ENCODE measurements around the gene PADI1. TPM values are rescaled to one million over a fixed set of nuclear protein-coding genes. Genes with fewer than 3 reads are reported as not detected.

Gene PADI1
- total RNA-seq, 4 donors from 2014 or later = 0.14 TPM; not detected in 3

DNA sequence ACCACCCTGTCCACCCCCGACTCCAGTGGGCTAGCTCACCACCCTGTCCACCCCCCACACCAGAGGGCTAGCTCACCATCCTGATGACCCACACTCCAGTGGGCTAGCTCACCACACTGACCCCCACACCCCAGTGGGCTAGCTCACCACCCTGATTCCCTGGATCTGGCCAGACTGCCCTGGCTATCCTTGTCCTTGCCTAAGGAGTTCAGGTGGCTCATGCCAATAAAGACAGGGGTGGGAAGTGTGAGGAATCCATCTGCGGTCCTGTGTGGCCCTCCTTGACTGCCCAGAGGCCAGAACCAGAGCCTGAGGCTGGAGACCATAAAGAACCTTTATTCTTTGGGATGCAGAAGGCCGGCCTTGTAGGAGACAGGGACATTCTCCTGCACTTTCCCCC lies 3.6 kb downstream of the PADI1 start:
- in situ Hi-C loops (cut with MboI; ENCODE audit: low pct_ligation_motif_present in 1 of 4, low pct_unique_long_range_greater_than_20kb in 1 of 4, low sequenced_read_pairs in 3 of 4) (no loop called here), intact Hi-C loops (cut with DNase I; ENCODE audit: low total_unique reads) (no loop called here)
- TF ChIP-seq POLR2AphosphoS5 (IDR thresholded peaks at IDR 0.05) (no peak), POLR2A (IDR thresholded peaks at IDR 0.05) (no peak), CTCF (IDR thresholded peaks at IDR 0.05) (no peak), EP300 (IDR thresholded peaks at IDR 0.05; ENCODE audit: low read depth) (no peak)
- peaks cover 0 to 18% (median 2%) of the 10 kb centered on the region in 4 donors for H3K4me1 ChIP-seq
- H3K36me3 ChIP-seq = no peaks in the 10 kb centered on the region
- no peak overlapping the region for H3K27ac ChIP-seq
- no peaks in the 10 kb centered on the region for H3K9me3 ChIP-seq
- WGBS, 2 donors (ENCODE audit: low coverage in 1 of 2) = 80 to 89% methylated on average over 1 to 2 of the region's 3 CpGs
- no peak for DNase-seq
- peaks cover 20% of the 10 kb centered on the region for H3K27me3 ChIP-seq
- H3K4me3 ChIP-seq = no peak overlapping the region

DNA sequence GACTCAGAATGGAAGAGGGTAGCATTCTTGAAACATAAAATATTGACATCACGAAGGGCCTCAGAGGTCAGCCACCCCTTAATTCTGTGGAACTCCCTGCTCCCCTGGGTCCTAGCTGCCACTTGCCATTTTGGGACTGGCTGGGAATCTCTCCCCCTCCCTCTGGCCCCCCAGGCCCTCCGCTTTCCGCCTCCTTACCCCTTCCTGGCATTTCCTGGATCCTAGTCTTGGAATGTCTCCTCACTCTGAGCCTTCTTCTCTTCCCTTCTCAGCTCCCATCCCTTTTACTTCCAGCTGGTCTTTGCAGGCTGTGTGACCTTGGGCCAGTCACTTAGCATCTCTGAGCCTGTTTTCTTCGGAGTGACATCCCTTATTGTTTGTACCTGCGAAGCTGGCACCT lies 4.5 kb downstream of the PADI1 start:
- H3K4me3 ChIP-seq = no peak overlapping the region
- 71 to 82% methylated on average over 4 to 5 of the region's 5 CpGs for WGBS, 2 donors (ENCODE audit: low coverage in 1 of 2)
- in situ Hi-C loops (cut with MboI; ENCODE audit: low pct_ligation_motif_present in 1 of 4, low pct_unique_long_range_greater_than_20kb in 1 of 4, low sequenced_read_pairs in 3 of 4) = no loop called here
- no peak overlapping the region for H3K27ac ChIP-seq
- H3K9me3 ChIP-seq = no peaks in the 10 kb centered on the region
- H3K36me3 ChIP-seq = no peaks in the 10 kb centered on the region
- H3K27me3 ChIP-seq = peaks cover 24% of the 10 kb centered on the region
- peaks cover 0 to 18% (median 2%) of the 10 kb centered on the region in 4 donors for H3K4me1 ChIP-seq
- DNase-seq = no peak
- no peak for TF ChIP-seq CTCF (IDR thresholded peaks at IDR 0.05)
- TF ChIP-seq POLR2AphosphoS5 (IDR thresholded peaks at IDR 0.05) = no peak
- no peak for TF ChIP-seq POLR2A (IDR thresholded peaks at IDR 0.05)
- no peak for TF ChIP-seq EP300 (IDR thresholded peaks at IDR 0.05; ENCODE audit: low read depth)
- intact Hi-C loops (cut with DNase I; ENCODE audit: low total_unique reads) = no loop called here

DNA sequence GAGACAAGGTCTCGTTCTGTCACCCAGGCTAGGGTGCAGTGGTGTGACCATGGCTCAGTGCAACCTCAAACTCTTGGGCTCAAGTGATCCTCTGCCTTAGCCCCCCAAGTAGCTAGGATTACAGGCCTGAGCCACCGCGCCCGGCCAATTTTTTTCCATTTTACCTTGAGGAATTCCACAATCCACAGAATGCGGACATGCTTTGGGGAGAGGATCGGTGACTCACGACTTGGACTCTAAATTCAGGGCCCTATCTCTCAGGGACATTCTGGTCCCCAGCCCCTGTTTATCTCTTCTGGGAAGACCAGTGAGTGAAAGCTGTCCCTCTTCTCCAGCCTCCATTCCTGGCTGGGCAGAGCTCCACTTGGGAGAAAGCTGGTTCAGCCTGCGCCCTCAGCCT lies 5.2 kb downstream of the PADI1 start:
- DNase-seq = no peak
- in situ Hi-C loops (cut with MboI; ENCODE audit: low pct_ligation_motif_present in 1 of 4, low pct_unique_long_range_greater_than_20kb in 1 of 4, low sequenced_read_pairs in 3 of 4) = no loop called here
- peaks cover 31% of the 10 kb centered on the region for H3K27me3 ChIP-seq
- no peak overlapping the region for H3K4me3 ChIP-seq
- no peak overlapping the region for H3K27ac ChIP-seq
- intact Hi-C loops (cut with DNase I; ENCODE audit: low total_unique reads) = no loop called here
- TF ChIP-seq POLR2A (IDR thresholded peaks at IDR 0.05) (no peak), CTCF (IDR thresholded peaks at IDR 0.05) (no peak), EP300 (IDR thresholded peaks at IDR 0.05; ENCODE audit: low read depth) (no peak), POLR2AphosphoS5 (IDR thresholded peaks at IDR 0.05) (no peak)
- H3K9me3 ChIP-seq = no peaks in the 10 kb centered on the region
- WGBS, 2 donors (ENCODE audit: low coverage in 1 of 2) = 85 to 95% methylated on average over 4 to 8 of the region's 8 CpGs
- H3K36me3 ChIP-seq = no peaks in the 10 kb centered on the region
- peaks cover 0 to 18% (median 2%) of the 10 kb centered on the region in 4 donors for H3K4me1 ChIP-seq

- 87% methylated on average over 5 of the region's 5 CpGs; no CpG with 5 or more reads in 1 of the 2 donors for WGBS, 2 donors (ENCODE audit: low coverage in 1 of 2)
- peaks cover 0 to 18% (median 2%) of the 10 kb centered on the region in 4 donors for H3K4me1 ChIP-seq
- no peaks in the 10 kb centered on the region for H3K36me3 ChIP-seq
- no peak overlapping the region for H3K4me3 ChIP-seq
- in situ Hi-C loops (cut with MboI; ENCODE audit: low pct_ligation_motif_present in 1 of 4, low pct_unique_long_range_greater_than_20kb in 1 of 4, low sequenced_read_pairs in 3 of 4) = no loop called here
- DNase-seq = no peak
- no peak overlapping the region for H3K27ac ChIP-seq
- H3K9me3 ChIP-seq = no peaks in the 10 kb centered on the region
- TF ChIP-seq POLR2A (IDR thresholded peaks at IDR 0.05) (no peak), EP300 (IDR thresholded peaks at IDR 0.05; ENCODE audit: low read depth) (no peak), POLR2AphosphoS5 (IDR thresholded peaks at IDR 0.05) (no peak), CTCF (IDR thresholded peaks at IDR 0.05) (no peak)
- peaks cover 34% of the 10 kb centered on the region for H3K27me3 ChIP-seq
- intact Hi-C loops (cut with DNase I; ENCODE audit: low total_unique reads) = no loop called here
Measured at GRCh38 chr1:17211377-17211776, 6.4 kb downstream of the PADI1 start.
